B cell (primary cell): ENCODE results near the gene SCN4A. TPM values are rescaled to one million over a fixed set of nuclear protein-coding genes. Genes with fewer than 3 reads are reported as not detected.

Source experiments
- ATAC-seq: fragments of 200-7000 bp; cut with Tn5 transposase; one replicate; pipeline ENCODE4 v1.10.0; 2021; ENCODE audit warnings: low read depth, mild to moderate bottlenecking, moderate number of reproducible peaks, moderate library complexity
- CTCF ChIA-PET: fragments of 350-600 bp; sonication (Branson Sonifier 250); formaldehyde crosslinking; loops from one replicate; lab custom pipeline; 2021; ENCODE audit warnings: antibody characterized with exemption, inconsistent platforms; lab: Charles Lee
- POLR2A ChIA-PET: fragments of 350-600 bp; sonication (Branson Sonifier 250); formaldehyde crosslinking; loops from one replicate; lab custom pipeline; 2021; ENCODE audit warnings: antibody characterized with exemption; lab: Charles Lee
- DNase-seq: peaks from one replicate; pipeline ENCODE4 v3.0.0; 2013
- H2AFZ ChIP-seq: 2 replicates; pipeline ENCODE4 v1.6.1; 2012; ENCODE audit warnings: mild to moderate bottlenecking, low read depth, low read length; ENCODE audit not compliant: insufficient read depth, poor library complexity, severe bottlenecking
- H3K27ac ChIP-seq, 2 donors: 1 replicate in 1 of 2; 2 replicates in 1 of 2; pipeline ENCODE4 v1.5.1; 2012 to 2013; ENCODE audit warnings: low read length in 2 of 2, mild to moderate bottlenecking in 2 of 2, moderate library complexity in 1 of 2
- H3K27me3 ChIP-seq, 4 experiments: fragments of 200-600 bp in 1 of 4; sonication (generic) in 1 of 4; replicated peaks in 1 of 4; 1 replicate in 2 of 4; 2 replicates in 2 of 4; pipeline versions ENCODE4 v1.6.1 to v1.7.0; 2013 to 2016; ENCODE audit warnings: low read length in 3 of 4, mild to moderate bottlenecking in 2 of 4, mixed read lengths in 1 of 4, moderate library complexity in 1 of 4; ENCODE audit not compliant: insufficient read depth in 4 of 4, control insufficient read depth in 3 of 4; ENCODE audit errors: control extremely low read depth in 1 of 4
- H3K36me3 ChIP-seq, 2 experiments: replicated peaks in 1 of 2; 1 replicate in 1 of 2; 2 replicates in 1 of 2; pipeline versions ENCODE4 v1.6.1 to v1.7.1; 2013; ENCODE audit warnings: low read length in 1 of 2; ENCODE audit not compliant: insufficient read depth in 2 of 2, control insufficient read depth in 1 of 2; ENCODE audit errors: control extremely low read depth in 1 of 2, extremely low read depth in 1 of 2
- H3K4me1 ChIP-seq, 2 donors: fragments of 200-600 bp in 1 of 2; sonication (generic) in 1 of 2; 1 replicate in 1 of 2; 2 replicates in 1 of 2; pipeline versions ENCODE4 v1.5.1 to v1.6.1; 2013 to 2017; ENCODE audit warnings: low read length in 2 of 2; ENCODE audit not compliant: control insufficient read depth in 2 of 2, insufficient read depth in 2 of 2
- H3K4me2 ChIP-seq: replicated peaks from 2 replicates; pipeline ENCODE3; 2012; ENCODE audit warnings: mild to moderate bottlenecking, low read depth, low read length; ENCODE audit not compliant: poor library complexity, severe bottlenecking
- H3K4me3 ChIP-seq, 5 experiments: fragments of 200-600 bp in 1 of 5; sonication (generic) in 1 of 5; 1 replicate in 3 of 5; 2 replicates in 2 of 5; pipeline versions ENCODE4 v1.5.1 to v1.7.0; 2011 to 2016; ENCODE audit warnings: low read length in 4 of 5, mild to moderate bottlenecking in 4 of 5, low read depth in 2 of 5, control low read depth in 1 of 5, moderate library complexity in 1 of 5; ENCODE audit not compliant: insufficient read depth in 1 of 5; ENCODE audit errors: control extremely low read depth in 1 of 5, extremely low read depth in 1 of 5
- H3K79me2 ChIP-seq: fragments of 200-600 bp; sonication (generic); one replicate; pipeline ENCODE4 v1.6.0; 2016; ENCODE audit warnings: low read length; ENCODE audit not compliant: control insufficient read depth, insufficient read depth
- H3K9ac ChIP-seq: fragments of 200-600 bp; sonication (generic); 2 replicates; pipeline ENCODE4 v1.6.1; 2017; ENCODE audit warnings: mild to moderate bottlenecking, low read length, moderate library complexity
- H3K9me3 ChIP-seq, 3 donors: one replicate each; pipeline versions ENCODE4 v1.6.1 to v1.7.1; 2013; ENCODE audit warnings: low read length in 2 of 3; ENCODE audit not compliant: control insufficient read depth in 2 of 3, insufficient read depth in 1 of 3; ENCODE audit errors: control extremely low read depth in 1 of 3
- H4K20me1 ChIP-seq: 2 replicates; pipeline ENCODE4 v1.6.0; 2012; ENCODE audit warnings: mild to moderate bottlenecking, low read length; ENCODE audit not compliant: insufficient read depth, control insufficient read depth, poor library complexity, severe bottlenecking
- H3K27ac Mint-ChIP-seq: one replicate; pipeline ENCODE4 v1.8.0; 2021; ENCODE audit warnings: mixed read lengths
- H3K27me3 Mint-ChIP-seq: one replicate; pipeline ENCODE4 v1.8.0; 2021; ENCODE audit warnings: mixed read lengths
- H3K4me1 Mint-ChIP-seq: one replicate; pipeline ENCODE4 v1.8.0; 2021; ENCODE audit warnings: mixed read lengths
- H3K4me3 Mint-ChIP-seq: one replicate; pipeline ENCODE4 v1.8.0; 2021; ENCODE audit warnings: mixed read lengths
- H3K9me3 Mint-ChIP-seq: one replicate; pipeline ENCODE4 v1.8.0; 2022; ENCODE audit warnings: mixed read lengths; ENCODE audit not compliant: insufficient read depth
- EZH2 ChIP-seq: IDR thresholded peaks from 2 replicates; pipeline ENCODE4 v1.6.1; 2012; ENCODE audit warnings: borderline replicate concordance, low read depth, mild to moderate bottlenecking, moderate library complexity, low read length; ENCODE audit not compliant: insufficient read depth, poor library complexity, severe bottlenecking
- WGBS: methylation state at CpG from one replicate; pipeline ENCODE4 v1.1.5; 2013; ENCODE audit warnings: missing lambda C conversion rate; ENCODE audit not compliant: insufficient coverage; 5-methylcytosine and 5-hydroxymethylcytosine counted together
- intact Hi-C: fragments of 100-400 bp; cut with micrococcal nuclease; formaldehyde crosslinking; loops from one replicate; pipeline ENCODE4 v1.10.0; 2022
- polyA plus RNA-seq: library from polyadenylated mRNA; depleted of rRNA; stranded (reverse); fragments of >200 nt; gene quantifications from 2 replicates; pipeline ENCODE4 v1.2.3, GENCODE V29; 2012
- total RNA-seq, 2 donors: library from RNA; stranded (reverse); fragments of 120-200 nt in 1 of 2; gene quantifications; 1 replicate in 1 of 2; 2 replicates in 1 of 2; pipeline versions ENCODE4 v1.2.3 to v1.2.4, GENCODE V29; 2013 to 2022
- TF ChIP-seq, protein P1 (sequence below): fragments of 200-600 bp; IDR thresholded peaks from one replicate; pipeline ENCODE4 v1.8.0; 2022; ENCODE audit warnings: antibody characterized with exemption, mild to moderate bottlenecking

The SCN4A gene
- total and polyA plus RNA-seq, 2 donors (not counting 1 experiment from before 2014, with no cell fraction given) = 1.1 to 1.4 TPM

GRCh38 chr17:63934183-63935112, 38.3 kb downstream of the SCN4A start:
- ATAC-seq (no peak), DNase-seq (no peak)
- Mint-ChIP-seq H3K27me3 (no peaks in the 10 kb centered on the region), H3K9me3 (no peaks in the 10 kb centered on the region), H3K27ac (peak overlapping the region; percentile 97), H3K4me1 (peaks cover 82% of the 10 kb centered on the region), H3K4me3 (peak overlapping the region; percentile 99)
- H3K27me3 ChIP-seq = no peaks in the 10 kb centered on the region
- peak overlapping the region; percentile 27 for H2AFZ ChIP-seq
- 79% methylated on average over 11 of the region's 21 CpGs for WGBS
- H3K4me1 ChIP-seq = peaks cover 59 to 82% of the 10 kb centered on the region in 2 donors
- peak overlapping the region; percentile 97 for H3K4me2 ChIP-seq
- H3K79me2 ChIP-seq = peaks cover 85% of the 10 kb centered on the region
- H3K36me3 ChIP-seq = peaks cover 0 to 24% of the 10 kb centered on the region in 2 experiments
- intact Hi-C loops = loop anchor here (5.0 kb wide), 2 partner anchors 88 to 563 kb away; partner anchors contain the start of genes ICAM2 and POLG2
- POLR2A ChIA-PET = interaction anchor here (1.2 to 12.1 kb wide), 5 partner anchors 9 to 15 kb away, joined by 4 to 360 read pairs (median 8); partner anchors contain the start of gene GH1
- peak overlapping the region in 4 of 5 experiments; percentile 38 to 54 (median 53) for H3K4me3 ChIP-seq
- H4K20me1 ChIP-seq = peaks cover 27% of the 10 kb centered on the region
- TF ChIP-seq, protein P1, sequence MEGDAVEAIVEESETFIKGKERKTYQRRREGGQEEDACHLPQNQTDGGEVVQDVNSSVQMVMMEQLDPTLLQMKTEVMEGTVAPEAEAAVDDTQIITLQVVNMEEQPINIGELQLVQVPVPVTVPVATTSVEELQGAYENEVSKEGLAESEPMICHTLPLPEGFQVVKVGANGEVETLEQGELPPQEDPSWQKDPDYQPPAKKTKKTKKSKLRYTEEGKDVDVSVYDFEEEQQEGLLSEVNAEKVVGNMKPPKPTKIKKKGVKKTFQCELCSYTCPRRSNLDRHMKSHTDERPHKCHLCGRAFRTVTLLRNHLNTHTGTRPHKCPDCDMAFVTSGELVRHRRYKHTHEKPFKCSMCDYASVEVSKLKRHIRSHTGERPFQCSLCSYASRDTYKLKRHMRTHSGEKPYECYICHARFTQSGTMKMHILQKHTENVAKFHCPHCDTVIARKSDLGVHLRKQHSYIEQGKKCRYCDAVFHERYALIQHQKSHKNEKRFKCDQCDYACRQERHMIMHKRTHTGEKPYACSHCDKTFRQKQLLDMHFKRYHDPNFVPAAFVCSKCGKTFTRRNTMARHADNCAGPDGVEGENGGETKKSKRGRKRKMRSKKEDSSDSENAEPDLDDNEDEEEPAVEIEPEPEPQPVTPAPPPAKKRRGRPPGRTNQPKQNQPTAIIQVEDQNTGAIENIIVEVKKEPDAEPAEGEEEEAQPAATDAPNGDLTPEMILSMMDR = no peak
- no peak for TF ChIP-seq EZH2
- peaks cover 0 to 15% (median 6%) of the 10 kb centered on the region in 3 donors for H3K9me3 ChIP-seq
- CTCF ChIA-PET = interaction anchor here (0.6 to 26.0 kb wide), 7 partner anchors 12 to 199 kb away, joined by 3 to 834 read pairs (median 16); partner anchors contain the start of gene GH1
- peak overlapping the region; percentile 50 for H3K9ac ChIP-seq
- H3K27ac ChIP-seq = peak overlapping the region; percentile 83 to 85
